Esophagus muscularis mucosa (tissue), 4 donors: ENCODE measurements around the gene KCNK17.

ENCODE experiments used
- EP300 ChIP-seq: sonication (generic); formaldehyde crosslinking; IDR thresholded peaks from one replicate; pipeline ENCODE4 v1.6.1; 2017; ENCODE audit warnings: antibody characterized with exemption
- POLR2A ChIP-seq: fragments of 450-650 bp; IDR thresholded peaks from one replicate; pipeline ENCODE4 v1.6.1; 2017; ENCODE audit warnings: antibody characterized with exemption, moderate library complexity, mild to moderate bottlenecking, low read depth
- TF ChIP-seq, protein P1 (sequence below), 3 experiments: fragments of 200-600 bp in 2 of 3; fragments of 450-650 bp in 1 of 3; sonication (generic) in 2 of 3; IDR thresholded peaks; one replicate each; pipeline ENCODE4 v1.5.1; 2017 to 2019; ENCODE audit warnings: antibody characterized with exemption in 3 of 3, mild to moderate bottlenecking in 2 of 3, moderate library complexity in 1 of 3

DNA sequence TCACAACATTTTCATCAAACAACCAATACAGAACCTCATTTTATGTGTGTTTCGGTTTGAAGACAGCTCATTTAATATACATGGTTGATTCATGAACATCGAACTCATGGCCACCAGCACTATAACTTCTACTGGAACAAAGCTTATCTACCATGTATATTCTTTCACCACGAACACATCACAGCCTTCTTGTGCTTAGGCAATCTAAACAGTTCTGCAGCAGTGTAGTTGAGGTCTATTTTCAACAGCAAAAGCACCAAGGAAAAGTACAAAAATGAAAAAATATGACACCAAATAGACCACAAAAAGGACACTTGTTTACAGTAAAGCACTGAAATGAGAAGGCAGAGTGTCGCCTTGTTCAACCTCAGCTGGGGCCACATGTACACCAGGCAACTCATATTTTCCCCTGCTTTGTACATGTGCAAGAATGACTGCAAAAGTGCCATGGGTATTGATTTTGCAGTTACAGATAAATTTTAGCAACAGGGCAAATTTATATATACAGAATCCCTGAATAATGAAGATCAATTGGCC is 59.2 kb downstream of the KCNK17 start:
- TF ChIP-seq, protein P1, sequence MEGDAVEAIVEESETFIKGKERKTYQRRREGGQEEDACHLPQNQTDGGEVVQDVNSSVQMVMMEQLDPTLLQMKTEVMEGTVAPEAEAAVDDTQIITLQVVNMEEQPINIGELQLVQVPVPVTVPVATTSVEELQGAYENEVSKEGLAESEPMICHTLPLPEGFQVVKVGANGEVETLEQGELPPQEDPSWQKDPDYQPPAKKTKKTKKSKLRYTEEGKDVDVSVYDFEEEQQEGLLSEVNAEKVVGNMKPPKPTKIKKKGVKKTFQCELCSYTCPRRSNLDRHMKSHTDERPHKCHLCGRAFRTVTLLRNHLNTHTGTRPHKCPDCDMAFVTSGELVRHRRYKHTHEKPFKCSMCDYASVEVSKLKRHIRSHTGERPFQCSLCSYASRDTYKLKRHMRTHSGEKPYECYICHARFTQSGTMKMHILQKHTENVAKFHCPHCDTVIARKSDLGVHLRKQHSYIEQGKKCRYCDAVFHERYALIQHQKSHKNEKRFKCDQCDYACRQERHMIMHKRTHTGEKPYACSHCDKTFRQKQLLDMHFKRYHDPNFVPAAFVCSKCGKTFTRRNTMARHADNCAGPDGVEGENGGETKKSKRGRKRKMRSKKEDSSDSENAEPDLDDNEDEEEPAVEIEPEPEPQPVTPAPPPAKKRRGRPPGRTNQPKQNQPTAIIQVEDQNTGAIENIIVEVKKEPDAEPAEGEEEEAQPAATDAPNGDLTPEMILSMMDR (IDR thresholded peaks at IDR 0.05), result no peak
- TF ChIP-seq POLR2A (no peak), EP300 (no peak)
